DMS 273 treated with DMSO at 0.1 percent for 48 hours (cell line): ENCODE measurements around the gene MYLK2.
A peak's percentile ranks its signal among the peaks of the same experiment; 100 is the strongest.

ENCODE experiments used
- DNase-seq: peaks from one replicate; lab custom pipeline; 2025; lab: John Stamatoyannopoulos, UW

The MYLK2 gene

DNA sequence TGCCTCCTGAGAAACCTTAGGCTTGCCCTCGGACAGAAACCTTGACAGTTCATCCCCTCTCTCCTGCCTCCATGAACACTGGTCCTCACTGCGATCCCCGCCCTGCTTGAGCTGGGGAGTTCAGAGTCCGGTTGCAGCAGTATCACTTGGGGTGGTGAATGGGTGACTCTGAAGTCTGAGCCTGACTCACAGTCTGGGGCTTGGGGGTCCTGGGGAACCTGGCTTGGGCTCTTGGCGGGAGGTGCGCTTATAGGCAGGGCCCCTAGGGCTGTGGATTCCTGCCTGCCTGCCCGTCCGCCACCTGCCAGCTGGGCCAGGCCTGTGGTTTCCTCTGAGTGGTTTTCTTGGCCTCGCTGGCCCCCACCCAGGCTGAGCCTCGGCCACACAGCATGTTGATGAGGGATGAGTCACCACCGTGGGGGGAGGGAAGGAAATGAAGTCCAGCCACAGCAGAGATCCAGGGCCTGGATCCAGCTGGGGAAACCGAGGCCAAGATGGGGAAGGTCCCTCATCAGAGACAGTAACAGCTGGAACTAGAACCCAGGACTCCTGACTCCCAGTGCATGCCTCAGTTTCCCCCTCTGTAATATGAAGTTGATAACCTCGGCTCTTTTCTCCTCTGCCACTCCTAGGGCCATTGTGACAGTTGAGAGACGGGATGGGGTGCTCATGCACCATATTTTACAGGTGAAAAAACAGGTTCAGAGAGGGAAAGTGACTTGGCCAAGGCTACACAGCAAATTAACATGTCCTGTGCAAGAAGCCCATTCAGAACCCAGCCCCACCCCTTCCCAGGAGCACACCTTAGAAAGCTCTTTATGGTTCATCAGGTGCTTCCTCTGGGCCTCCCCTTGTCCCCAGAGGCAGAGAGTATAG is 17.1 kb downstream of the MYLK2 start:
- DNase-seq, result peak; percentile 47

- no peak for DNase-seq
These were observed 17.9 kb downstream of the MYLK2 start for GRCh38 chr20:31836853-31837608.

- DNase-seq, result no peak
These were observed 18.8 kb downstream of the MYLK2 start for GRCh38 chr20:31837896-31838397.

- DNase-seq, result no peak
These were observed 19.6 kb downstream of the MYLK2 start for GRCh38 chr20:31838646-31839292.

GRCh38 chr20:31839782-31840487 is 20.8 kb downstream of the MYLK2 start:
- DNase-seq, result no peak

DNA sequence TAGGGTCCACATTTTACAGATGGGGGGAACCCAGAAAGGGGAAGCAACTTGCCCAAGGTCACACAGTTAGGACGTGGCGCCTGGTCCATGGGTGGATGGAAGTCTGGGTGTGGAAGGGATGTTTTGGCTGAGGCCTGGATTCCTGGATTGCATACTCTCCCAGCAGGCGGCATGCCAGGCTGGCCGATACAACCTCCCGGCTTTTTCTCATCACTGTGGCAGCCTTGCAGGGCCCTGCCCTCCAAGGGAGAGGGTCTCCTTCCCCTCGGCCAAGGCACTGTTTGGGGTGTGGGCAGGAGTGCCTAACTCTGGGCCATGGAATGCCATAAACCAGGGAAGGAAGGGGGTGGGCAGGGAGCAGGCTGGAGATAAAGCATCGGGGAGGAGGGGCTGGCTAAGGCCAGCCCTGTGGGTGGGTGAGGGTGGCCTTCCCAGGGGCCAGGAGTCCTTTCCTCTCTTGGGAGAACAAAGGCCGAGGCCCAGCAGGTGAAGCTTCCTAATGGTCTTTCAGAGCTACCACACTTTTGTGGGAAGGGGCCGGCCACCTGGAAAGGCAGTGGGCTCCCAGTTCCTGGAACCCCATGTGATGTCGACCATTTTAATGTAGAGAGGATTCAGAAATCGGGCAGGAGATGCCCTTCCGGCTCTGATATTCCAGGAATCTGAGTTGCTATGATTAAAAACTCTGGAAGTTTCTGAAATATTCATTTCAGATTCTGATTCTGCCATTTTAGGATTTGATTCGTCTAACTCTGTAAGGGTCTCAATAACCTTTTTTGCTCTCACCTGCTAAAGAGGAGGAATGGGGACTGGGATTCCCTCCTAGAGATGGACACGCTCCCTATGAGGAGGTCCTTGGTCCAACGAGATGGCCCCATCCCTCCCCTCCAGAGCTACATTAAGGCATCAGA is 22.0 kb downstream of the MYLK2 start:
- no peak for DNase-seq

GRCh38 chr20:31841928-31842327 is 22.8 kb downstream of the MYLK2 start:
- DNase-seq, result no peak

GRCh38 chr20:31842471-31843157 is 23.5 kb downstream of the MYLK2 start:
- no peak for DNase-seq

- DNase-seq, result no peak
These were observed 24.1 kb downstream of the MYLK2 start for GRCh38 chr20:31843288-31843687.

DNA sequence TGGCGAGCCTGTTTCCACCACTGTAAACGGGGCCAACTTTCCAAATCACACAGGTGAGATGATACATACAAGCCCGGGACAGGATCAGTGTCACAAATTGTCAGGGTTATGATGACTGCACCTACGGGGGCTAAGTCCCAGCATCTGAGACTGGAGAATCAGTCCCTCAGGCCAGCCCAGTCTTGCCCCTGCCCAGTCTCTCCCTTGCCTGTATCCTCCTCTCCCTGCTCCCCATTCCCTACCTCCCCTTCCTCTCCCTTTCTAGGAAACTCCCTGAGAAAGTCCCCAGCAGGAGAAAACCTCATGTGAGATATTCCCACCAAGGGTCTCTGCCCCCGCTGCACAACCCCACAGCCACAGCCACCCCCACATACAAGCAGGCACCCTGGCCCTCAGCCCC is 24.7 kb downstream of the MYLK2 start:
- DNase-seq, result no peak

GRCh38 chr20:31844737-31845299 is 25.7 kb downstream of the MYLK2 start:
- no peak for DNase-seq

DNA sequence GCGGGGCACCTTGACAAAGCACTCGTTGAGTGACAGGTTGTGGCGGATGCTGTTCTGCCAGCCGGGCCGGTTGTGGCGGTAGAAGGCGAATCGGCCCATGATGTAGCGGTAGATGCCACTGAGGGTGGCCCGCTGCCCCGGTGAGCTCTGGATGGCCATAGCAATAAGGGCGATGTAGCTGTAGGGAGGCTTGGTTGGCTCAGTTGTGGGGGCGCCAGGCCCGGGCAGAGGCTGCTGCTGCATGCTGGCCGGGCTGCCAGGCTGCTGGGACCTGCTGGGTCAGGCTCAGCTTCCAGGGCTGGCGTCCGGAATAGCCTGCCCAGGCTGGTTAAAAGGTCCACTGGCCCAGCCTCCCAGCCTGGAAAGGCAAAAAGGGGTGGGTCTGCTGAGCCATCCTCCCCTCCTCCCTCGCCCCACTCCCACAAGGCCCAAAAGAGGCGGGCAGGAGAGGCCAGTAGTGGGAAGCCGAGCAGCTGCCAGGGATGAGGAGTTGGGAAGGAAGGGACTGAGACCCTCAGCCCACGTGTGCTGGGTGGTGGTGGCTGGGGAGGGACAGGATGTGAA is 26.2 kb downstream of the MYLK2 start, which contains the start of gene FOXS1:
TSS of gene FOXS1 (minus strand) at position 305 of the 564 bp plus-strand sequence. CDS start at position 243, 62 bp downstream.
- no peak for DNase-seq

- DNase-seq, result no peak
These were observed 27.6 kb downstream of the MYLK2 start for GRCh38 chr20:31846793-31847138.

DNA sequence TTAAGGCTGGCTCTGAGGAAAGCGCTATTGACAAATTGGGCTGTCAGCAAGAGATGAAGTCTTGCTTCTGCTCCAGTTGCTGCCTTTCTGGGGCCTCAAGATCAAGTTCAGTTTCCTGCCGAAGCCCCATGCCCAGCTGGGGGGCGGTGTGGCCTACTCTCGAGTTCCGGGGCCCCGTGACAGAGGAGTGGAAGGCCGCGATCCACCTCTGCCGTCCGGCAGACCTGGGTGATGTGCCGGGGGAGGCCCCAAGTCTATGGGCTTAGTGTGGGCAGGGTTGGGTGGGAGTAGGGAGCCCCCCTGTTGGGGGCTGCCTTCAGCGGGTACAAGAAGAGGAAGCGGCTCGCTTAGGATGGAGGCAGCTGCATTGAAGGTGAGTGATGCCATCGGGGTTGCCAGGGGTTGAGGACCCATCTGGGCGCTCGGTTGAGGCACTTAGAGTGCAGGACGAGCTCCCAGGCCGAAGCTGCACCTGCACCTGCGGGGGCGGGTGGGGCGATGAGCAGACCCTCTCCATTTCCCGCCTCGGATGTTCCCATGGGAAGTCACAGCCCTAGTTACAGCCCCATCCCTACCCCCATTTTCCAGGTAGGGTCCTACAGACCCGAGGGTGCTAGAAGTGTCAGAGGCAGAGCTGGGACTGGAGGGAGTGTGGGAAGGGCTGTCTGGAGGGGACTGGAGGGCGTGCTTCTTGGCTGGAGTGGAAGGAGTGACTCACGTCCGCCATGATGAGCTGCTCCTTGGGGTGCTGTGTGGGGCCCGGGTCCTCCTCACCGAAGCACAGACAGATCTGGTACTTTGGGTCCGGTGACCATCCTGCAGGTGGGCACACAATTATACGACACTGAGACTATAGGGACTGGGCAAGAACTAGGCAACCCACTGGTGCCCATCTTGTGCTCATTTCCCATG is 29.2 kb downstream of the MYLK2 start:
- DNase-seq, result no peak

DNA sequence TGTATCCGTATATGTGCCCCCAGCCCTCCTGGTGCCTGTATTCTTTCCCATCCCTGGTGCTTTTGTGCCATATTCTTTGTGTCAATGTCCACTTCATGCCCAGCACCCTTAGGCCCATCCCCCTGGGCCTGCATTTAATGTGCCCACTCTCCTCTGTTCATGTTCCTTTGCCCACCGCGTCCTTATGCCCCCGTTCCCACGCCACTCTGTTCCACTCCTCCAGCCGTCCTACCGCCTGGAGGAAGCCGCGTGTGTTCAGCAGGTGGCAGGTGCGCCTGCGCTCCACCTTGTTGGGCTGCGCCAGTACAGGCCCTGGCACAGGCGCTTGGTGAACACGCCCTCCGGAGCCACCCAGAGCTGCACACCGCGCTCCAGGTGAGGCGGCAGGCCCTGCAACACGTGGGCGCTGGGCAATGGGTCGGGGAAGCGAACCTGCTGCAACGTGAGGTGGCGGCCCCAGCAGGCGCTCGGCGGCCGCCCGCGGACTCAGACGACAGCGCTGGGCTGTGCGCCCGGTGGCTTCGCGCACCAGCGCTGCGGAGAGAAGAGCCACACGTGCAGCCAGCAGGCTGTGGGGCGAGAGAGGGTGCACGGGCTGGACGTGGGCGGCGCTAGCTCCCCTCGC is 30.3 kb downstream of the MYLK2 start:
- no peak for DNase-seq

DNA sequence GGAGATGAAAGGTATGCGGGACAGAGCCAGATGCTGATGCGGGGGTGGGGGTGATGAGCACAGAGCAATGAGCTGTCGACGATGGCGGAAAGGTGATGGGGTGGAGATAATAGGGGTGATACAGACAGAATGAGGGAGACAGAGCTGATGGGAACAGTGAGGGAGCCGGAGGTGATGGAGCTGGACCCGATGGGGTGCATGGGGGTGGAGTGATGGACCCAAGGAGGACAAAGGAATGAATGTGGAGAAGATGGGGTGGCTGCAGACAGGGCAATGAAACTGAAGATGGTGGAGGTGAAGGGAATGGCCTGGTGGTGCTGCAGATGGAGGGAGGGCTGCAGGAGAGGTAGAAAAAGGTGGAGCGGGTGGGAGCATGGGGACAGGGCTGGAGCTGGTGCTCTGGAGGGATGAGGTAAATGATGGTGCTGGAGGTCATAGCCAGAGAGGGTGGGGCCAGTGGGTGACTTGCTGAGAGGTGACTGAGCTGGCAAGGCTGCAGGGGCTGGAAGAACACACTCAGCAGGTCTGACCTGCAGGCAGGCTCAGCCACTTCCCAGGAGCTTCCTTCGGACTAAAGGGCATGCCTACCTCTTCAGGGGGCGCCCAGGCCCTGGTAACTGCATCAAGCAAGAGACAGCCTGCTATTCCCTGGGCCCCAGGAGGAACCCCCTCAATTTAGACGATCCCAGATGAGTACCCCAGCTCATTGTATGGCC is 32.2 kb downstream of the MYLK2 start:
- DNase-seq, result no peak

- DNase-seq, result no peak
These were observed 34.3 kb downstream of the MYLK2 start for GRCh38 chr20:31853481-31853880.
